GM18909 (cell line): Measurements from ENCODE around the gene SKAP2.

ENCODE experiments used
- ATAC-seq: cut with Tn5 transposase; IDR thresholded peaks from one replicate; pipeline ENCODE4 v1.9.1; 2021; ENCODE audit warnings: mild to moderate bottlenecking; ENCODE audit not compliant: unreplicated experiment, poor library complexity

The SKAP2 gene

GRCh38 chr7:26698806-26699205 lies 165.6 kb downstream of the SKAP2 start:
- ATAC-seq: no peak

- ATAC-seq: no peak
These were observed 166.2 kb downstream of the SKAP2 start for GRCh38 chr7:26698194-26698593.

- no peak for ATAC-seq
These were observed 167.4 kb downstream of the SKAP2 start for GRCh38 chr7:26696978-26697377.

DNA sequence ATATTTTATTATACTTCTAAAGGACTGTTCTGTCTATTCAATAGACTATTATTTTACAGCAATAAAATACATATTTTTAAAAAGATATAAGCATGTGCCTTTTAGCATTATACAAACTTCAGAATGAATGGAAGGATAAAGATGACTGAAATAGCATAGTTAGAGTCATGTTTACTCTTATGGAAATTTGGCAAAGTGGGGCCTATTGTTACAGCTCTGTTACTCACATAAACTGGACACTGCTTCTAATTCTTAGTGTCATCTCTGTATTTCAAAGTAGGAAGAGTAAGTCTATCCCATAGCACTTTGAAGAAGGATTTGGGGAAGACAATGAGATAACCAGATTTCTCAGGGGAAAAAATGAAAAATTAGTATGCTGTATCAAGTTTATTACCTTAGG lies 168.2 kb downstream of the SKAP2 start:
- no peak for ATAC-seq

GRCh38 chr7:26694713-26695112 lies 169.7 kb downstream of the SKAP2 start:
- no peak for ATAC-seq

GRCh38 chr7:26694141-26694540 lies 170.2 kb downstream of the SKAP2 start:
- no peak for ATAC-seq

DNA sequence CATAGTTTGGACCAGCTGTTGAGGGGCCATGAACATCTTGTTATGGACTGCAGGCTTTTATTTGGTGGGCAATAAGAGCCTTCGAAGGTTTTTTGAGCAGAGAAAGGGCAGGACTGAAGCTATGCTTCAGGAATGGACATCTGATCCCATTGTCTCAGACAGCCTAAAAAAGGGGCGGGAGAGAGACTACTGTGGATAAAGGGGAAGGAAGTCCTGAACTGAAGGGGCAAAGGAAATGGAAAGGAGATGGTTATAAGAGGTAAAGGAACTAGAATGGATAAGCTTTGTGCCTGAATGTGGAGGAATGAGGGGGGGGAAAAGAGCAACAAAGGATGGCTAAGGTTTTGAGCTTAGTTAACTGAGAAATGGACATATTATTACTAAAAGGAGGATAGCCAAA lies 172.5 kb downstream of the SKAP2 start:
- no peak for ATAC-seq

DNA sequence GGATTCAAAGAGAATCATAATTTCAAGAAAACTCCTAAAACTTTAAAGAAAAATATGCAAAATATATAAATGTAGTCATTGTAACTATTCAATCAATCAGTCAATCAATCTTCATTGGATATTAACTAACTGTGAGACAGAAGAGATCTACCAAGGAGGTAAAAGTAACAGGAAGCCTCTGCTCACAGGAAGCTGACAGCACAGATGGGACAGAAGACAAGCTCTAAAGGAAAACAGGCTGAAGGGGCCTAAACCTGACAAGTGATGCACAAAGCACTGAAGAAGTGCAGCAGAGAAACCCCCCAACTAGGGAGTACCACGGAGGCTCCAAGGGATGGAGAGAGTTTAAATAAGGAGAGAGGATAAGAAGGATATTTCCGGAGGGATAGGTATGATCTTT lies 173.0 kb downstream of the SKAP2 start:
- no peak for ATAC-seq

- no peak for ATAC-seq
These were observed 174.1 kb downstream of the SKAP2 start for GRCh38 chr7:26690135-26690805.

DNA sequence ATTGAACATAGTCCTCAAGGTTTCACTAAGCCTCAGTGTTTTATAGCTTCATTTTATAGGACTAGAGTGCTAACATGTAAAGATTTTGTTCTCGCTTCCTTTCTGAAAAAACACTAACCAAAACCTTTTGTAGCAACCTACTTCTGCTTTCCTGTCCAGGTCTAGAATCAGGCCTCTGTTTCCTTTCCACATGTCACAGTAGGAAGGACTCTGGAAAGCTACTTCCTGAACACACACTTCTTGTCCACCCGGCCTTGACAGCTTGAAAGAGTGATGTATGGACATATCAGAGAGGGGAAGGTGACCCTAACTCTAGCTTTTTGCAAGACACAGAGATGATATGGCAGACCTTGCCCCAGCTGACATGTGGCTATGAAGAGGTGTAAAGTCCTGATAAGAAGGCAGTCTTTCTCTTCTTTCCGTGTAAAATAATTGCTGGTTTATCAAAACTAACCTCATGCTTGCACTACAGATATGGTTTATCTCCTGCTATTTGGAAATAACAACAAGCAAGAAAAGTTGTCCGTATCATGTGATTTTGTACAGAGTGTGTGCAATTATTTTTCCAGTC lies 175.4 kb downstream of the SKAP2 start:
- ATAC-seq: peak; percentile 84

- no peak for ATAC-seq
These were observed 176.0 kb downstream of the SKAP2 start for GRCh38 chr7:26688388-26688787.

DNA sequence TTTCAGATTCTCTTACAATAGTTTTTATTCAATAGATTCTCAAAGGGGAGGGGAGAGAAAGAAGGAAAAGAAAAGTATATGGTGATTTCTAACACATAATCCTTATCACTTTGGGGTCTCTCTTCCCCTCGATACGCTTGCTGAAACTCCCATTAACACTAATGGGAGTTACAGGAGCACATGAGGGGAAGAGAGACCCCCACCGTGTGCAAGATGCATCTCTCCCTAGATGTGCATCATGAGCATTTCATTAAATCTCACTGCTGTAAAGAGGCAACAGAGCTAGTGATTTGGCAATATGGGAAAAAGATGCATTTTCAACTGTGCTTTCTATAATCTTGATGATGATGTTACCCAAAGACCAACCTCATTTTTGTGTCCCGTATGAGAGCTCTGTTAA lies 177.4 kb downstream of the SKAP2 start:
- ATAC-seq: no peak

DNA sequence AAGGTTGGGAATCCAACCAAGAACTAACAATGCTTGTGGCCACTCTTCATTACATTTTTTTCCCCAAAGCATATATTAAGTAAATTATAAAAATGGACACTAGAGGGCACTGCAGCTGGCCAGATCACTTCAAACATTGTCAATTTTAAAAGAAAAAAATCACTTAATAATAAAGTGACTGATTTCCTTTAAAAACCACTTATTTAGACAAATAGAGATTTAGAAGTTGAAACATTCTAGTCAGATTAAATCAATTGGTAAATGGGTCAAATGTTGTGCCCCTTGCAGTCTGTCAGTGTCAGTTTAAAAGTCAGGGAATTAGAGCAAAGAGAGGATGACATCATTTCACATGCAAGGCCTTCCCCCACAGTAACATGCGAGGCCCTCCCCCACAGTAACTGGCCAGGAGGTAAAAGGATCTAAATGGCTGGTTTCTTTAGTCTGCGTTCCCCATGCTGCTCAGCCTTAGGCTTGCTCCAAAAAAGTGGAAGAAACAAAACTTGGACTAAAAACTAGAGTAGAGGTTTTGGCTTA lies 177.9 kb downstream of the SKAP2 start:
- ATAC-seq: no peak

DNA sequence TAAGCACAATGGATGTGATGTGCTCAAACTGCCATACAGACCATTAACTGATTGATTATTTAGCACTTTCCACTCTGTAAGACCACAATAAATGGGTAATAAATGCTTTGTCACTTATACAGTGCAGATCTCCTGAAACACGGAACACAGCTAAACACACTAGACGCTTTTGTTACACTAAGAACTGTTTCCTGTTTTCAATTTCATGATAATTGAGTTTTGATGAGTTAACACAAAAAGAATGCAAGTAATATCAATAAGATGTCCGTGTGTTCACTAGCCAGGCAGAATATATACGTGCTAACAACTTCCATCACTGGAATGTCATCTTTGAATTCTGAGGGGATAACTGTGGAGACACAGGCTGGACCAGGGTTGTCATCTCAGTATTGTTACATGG lies 178.8 kb downstream of the SKAP2 start:
- no peak for ATAC-seq

DNA sequence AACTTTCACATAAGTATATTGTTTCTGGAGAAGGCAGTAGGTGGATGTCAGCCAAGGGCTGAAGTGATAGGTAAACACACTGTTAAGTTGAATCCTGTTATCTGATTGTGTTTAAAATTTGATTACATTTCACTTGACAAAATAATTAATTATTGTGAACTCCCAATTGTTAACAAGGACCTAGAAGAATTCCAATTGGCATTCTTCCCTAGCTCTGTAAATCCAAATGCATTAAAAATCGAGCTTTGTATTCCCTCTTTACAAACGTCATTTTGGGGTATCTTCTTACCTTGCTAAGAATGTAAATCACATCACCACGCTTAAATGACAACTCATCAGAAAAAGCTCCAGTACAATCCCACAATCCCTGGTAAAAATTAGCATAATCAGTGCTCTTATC lies 179.9 kb downstream of the SKAP2 start:
- no peak for ATAC-seq

DNA sequence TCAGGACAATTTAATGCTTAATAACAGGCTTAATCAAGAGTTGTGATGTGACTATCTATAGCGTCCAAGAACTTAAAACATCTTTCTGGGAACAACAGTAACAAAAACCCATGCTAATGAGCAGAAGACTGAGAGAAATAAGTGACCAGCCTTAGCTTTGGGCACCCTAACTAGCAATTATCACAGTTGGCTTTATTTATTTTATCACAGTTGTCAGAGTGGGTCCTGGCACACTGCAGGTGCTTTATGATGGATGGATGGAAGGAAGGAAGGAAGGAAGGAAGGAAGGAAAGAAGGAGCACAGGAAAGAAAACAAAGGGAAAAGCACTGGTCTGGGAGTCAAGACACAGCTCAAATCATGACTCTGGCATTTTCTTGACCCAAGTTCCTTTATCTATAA lies 181.1 kb downstream of the SKAP2 start:
- no peak for ATAC-seq

- ATAC-seq: no peak
These were observed 182.5 kb downstream of the SKAP2 start for GRCh38 chr7:26681819-26682418.

DNA sequence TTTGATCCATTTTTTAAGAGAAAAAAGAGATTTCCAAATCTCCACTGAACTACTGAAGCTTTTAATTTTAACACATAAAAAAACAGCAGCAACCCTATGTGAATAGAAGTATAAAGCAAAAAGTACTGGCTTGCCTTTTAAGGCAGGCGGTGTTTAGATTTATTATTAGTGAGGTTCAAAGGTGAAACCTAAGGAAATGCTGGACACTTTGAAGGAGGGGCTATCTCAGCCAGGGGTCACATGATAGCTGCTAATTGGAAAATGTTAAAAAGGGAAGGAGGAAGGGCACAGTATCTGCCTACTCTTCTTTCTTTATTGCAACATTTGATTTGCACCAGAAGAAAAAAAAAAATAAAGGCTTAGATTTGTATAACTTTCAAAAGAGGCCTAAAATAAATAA lies 183.8 kb downstream of the SKAP2 start:
- no peak for ATAC-seq

DNA sequence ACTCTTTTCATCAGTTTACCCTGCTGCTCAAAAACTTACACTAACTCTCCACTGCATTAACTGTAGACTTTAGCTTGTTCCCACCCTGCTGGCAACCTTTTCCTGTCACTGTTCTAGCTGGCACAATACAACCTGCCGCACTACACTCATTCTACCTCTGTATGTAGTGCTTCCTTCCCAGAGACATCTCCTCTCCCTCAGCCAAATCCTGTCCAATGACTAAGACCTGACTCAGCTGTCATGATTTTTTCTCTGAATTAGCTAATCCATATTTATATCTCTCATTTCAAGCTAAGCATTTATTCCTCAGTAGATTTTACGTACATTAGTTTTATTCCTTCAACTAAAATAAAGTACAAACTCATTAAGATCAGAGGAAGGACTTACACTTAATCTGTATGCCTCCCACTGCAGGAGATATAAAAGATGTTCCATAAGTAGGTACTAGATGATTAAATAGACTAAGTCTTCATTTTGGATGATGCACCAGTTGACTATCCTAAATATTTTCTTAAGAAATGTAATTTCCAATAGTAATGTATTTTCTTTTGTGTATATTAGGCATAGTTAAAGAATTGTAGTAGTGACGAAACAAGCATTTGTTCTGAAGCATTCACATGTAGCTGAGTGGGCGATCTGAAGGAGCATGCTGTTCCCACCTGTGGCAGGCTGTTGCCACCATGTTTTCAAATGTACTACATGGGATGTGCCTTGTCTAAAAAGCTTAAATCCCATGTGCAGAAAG lies 189.1 kb downstream of the SKAP2 start:
- ATAC-seq: no peak

- no peak for ATAC-seq
These were observed 190.5 kb downstream of the SKAP2 start for GRCh38 chr7:26673858-26674257.

DNA sequence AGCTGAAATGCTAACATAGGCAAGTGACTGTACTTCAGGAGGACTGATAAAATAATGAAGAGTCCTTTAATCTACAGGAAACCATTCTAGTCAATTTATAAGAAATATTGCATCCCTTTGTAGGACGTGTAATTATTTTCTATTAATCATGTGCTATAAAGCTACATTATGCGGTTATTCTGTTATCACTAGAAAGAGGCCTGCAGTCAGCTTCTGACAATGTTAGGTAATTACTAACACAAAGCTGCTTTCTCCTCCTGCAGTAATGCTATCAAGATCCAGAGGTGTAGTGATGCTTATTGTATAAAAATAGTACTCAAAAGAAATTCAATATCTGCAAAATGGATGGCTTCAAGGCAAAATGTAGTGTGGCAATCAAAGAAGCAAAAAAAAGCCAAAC lies 191.1 kb downstream of the SKAP2 start:
- no peak for ATAC-seq
